Neural progenitor cell (in vitro differentiated cells): ENCODE results near the gene RSU1.

Experiments used
- EZH2 ChIP-seq: fragments of 200-600 bp; sonication (generic); IDR thresholded peaks from 2 replicates; pipeline ENCODE4 v1.6.1; 2017; ENCODE audit warnings: antibody characterized with exemption, mild to moderate bottlenecking, moderate library complexity
- EZH2phosphoT487 ChIP-seq: fragments of 200-600 bp; sonication (generic); IDR thresholded peaks from 2 replicates; pipeline ENCODE4 v1.6.1; 2017; ENCODE audit warnings: antibody characterized with exemption
- TF ChIP-seq, protein P1 (sequence below): fragments of 200-600 bp; sonication (generic); IDR thresholded peaks from 2 replicates; pipeline ENCODE4 v1.5.1; 2017; ENCODE audit warnings: antibody characterized with exemption, mild to moderate bottlenecking

DNA sequence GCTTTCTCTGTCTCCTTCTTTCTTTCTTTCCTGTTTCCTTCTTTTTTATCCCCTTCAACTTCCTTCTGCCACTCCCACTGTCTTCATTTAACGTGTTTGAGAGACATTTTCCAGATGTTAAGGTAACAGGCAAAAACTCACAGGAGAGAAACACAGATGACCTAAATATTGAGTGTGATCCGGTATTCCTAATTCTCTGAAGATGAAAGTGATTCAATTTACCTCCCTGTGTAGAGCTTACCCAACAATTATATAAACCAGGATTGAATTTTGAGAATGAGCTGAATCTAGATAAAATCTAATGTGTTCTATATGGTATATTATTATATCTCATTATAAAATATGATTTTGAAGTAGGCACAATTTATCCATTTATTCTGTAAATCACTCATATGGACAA, 46.5 kb upstream of the RSU1 start:
- TF ChIP-seq, protein P1, sequence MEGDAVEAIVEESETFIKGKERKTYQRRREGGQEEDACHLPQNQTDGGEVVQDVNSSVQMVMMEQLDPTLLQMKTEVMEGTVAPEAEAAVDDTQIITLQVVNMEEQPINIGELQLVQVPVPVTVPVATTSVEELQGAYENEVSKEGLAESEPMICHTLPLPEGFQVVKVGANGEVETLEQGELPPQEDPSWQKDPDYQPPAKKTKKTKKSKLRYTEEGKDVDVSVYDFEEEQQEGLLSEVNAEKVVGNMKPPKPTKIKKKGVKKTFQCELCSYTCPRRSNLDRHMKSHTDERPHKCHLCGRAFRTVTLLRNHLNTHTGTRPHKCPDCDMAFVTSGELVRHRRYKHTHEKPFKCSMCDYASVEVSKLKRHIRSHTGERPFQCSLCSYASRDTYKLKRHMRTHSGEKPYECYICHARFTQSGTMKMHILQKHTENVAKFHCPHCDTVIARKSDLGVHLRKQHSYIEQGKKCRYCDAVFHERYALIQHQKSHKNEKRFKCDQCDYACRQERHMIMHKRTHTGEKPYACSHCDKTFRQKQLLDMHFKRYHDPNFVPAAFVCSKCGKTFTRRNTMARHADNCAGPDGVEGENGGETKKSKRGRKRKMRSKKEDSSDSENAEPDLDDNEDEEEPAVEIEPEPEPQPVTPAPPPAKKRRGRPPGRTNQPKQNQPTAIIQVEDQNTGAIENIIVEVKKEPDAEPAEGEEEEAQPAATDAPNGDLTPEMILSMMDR, result no peak
- TF ChIP-seq EZH2 (no peak), EZH2phosphoT487 (no peak)
